Erythroblast (primary cell): ENCODE data around the gene DNAJB12.

Experiments used
- GATA1 ChIP-seq: IDR thresholded peaks from 2 replicates; pipeline ENCODE4 v1.6.1; 2011; ENCODE audit warnings: low read depth, mild to moderate bottlenecking, control low read depth, low read length, moderate library complexity
- POLR2A ChIP-seq: IDR thresholded peaks from 2 replicates; pipeline ENCODE4 v1.6.1; 2011; ENCODE audit warnings: mild to moderate bottlenecking, low read length

DNA sequence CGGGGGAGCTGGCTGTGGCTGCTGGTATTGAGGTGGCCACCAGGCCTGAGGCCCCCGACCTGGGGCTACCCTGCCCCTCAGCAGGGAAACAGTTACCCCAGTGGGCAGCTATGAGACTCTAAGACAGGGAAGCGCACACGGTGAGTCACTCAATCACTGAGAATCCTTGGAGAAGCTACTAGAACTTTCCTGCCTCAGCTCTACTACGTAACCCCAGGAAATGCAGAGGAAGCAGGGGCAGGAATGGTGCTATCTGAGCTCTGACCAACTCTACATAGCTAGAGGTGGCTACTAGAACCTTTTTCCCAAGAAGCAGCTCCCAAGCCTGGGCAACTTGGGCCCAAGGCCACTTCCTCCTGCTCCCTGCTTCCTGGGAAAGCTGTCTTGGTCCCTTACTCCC lies 11.8 kb downstream of the DNAJB12 start:
- TF ChIP-seq POLR2A (no peak), GATA1 (no peak)
